IPS DF 6.9 (cell line): Measurements from ENCODE around the gene OR10J4.

ENCODE experiments used
- DNase-seq: peaks from one replicate; pipeline ENCODE4 v3.0.0-alpha.2; 2013; ENCODE audit warnings: low read depth, low spot score
- H3K27ac ChIP-seq: one replicate; pipeline ENCODE4 v1.5.1; 2013; ENCODE audit warnings: low read length, control low read depth
- H3K27me3 ChIP-seq: 2 replicates; pipeline ENCODE4 v1.6.1; 2013; ENCODE audit warnings: mild to moderate bottlenecking, low read length; ENCODE audit not compliant: control insufficient read depth, insufficient read depth
- H3K36me3 ChIP-seq: 2 replicates; pipeline ENCODE4 v1.6.1; 2013; ENCODE audit warnings: low read length; ENCODE audit not compliant: control insufficient read depth, insufficient read depth
- H3K4me1 ChIP-seq: 2 replicates; pipeline ENCODE4 v1.6.1; 2013; ENCODE audit warnings: low read length; ENCODE audit not compliant: control insufficient read depth, insufficient read depth
- H3K4me3 ChIP-seq: 2 replicates; pipeline ENCODE4 v1.5.1; 2013; ENCODE audit warnings: mild to moderate bottlenecking, low read length
- H3K9me3 ChIP-seq: 2 replicates; pipeline ENCODE4 v1.6.1; 2013; ENCODE audit warnings: low read length, inconsistent platforms; ENCODE audit not compliant: control insufficient read depth, insufficient read depth
- WGBS: extraction: QIAGEN DNeasy Blood & Tissue Kit; methylation state at CpG from one replicate; pipeline ENCODE4 v1.1.7; 2013; ENCODE audit warnings: mixed read lengths, missing lambda C conversion rate; ENCODE audit not compliant: insufficient read length, insufficient coverage; 5-methylcytosine and 5-hydroxymethylcytosine counted together

OR10J4 gene

DNA sequence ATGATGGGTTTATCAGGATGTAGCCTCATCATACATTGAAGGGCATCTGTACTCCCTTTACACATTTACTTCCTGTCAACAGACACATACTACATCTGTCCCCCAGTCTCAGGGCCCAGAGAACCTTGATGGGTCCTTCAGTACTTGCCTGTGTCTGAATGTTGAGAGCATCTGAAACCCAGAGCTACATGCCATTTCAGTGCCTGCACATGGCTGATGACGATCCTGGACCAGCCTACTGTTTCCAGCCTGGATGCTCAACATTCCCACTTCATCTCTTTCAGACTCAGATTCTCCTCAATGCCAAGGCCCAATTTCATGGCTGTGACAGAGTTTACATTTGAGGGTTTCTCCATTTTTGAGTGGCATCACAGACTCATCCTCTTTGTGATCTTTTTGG is at the start of gene OR10J4:
Gene OR10J4 (plus strand): TSS at position 301 of the 400 bp plus-strand sequence.
- H3K4me1 ChIP-seq, result no peaks in the 10 kb centered on the region
- H3K9me3 ChIP-seq, result no peaks in the 10 kb centered on the region
- DNase-seq, result no peak
- no peaks in the 10 kb centered on the region for H3K36me3 ChIP-seq
- H3K27me3 ChIP-seq, result no peaks in the 10 kb centered on the region
- WGBS, result no CpG with 5 or more reads among the region's 1 CpG
- H3K27ac ChIP-seq, result no peak within 1 kb of the TSS
- H3K4me3 ChIP-seq, result no peak within 1 kb of the TSS

GRCh38 chr1:159406821-159407220 is 25.2 kb upstream of the OR10J4 start:
- H3K27me3 ChIP-seq, result no peaks in the 10 kb centered on the region
- no peak overlapping the region for H3K4me3 ChIP-seq
- WGBS, result no CpG with 5 or more reads among the region's 2 CpGs
- no peak for DNase-seq
- no peaks in the 10 kb centered on the region for H3K9me3 ChIP-seq
- H3K27ac ChIP-seq, result no peak overlapping the region
- H3K4me1 ChIP-seq, result no peaks in the 10 kb centered on the region
- H3K36me3 ChIP-seq, result no peaks in the 10 kb centered on the region

DNA sequence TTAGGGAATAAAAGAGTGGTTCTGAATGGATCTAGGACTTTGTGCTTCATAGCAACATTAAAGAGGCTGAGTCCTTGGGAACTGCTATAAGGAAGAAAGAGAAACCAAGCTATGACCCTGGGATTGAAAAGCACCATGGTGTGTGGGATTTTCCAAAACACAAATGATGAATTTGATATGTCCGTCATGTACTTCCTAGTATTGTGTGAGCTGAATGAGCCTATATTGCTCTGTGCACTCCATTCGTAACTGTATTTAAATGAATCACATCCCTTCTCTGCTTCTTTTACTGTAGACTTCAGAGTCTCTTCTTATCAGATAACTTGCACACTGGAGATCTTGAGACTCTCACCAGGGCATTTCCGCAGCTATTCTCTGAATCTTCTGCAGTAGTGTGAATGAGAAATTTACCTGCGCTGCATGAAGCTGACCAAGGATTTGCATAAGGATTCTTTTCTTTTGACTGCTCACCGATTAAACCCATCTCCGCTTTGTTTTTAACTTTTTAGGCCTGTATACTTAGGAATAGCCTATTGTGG is 23.1 kb upstream of the OR10J4 start:
- no CpG with 5 or more reads among the region's 6 CpGs for WGBS

DNA sequence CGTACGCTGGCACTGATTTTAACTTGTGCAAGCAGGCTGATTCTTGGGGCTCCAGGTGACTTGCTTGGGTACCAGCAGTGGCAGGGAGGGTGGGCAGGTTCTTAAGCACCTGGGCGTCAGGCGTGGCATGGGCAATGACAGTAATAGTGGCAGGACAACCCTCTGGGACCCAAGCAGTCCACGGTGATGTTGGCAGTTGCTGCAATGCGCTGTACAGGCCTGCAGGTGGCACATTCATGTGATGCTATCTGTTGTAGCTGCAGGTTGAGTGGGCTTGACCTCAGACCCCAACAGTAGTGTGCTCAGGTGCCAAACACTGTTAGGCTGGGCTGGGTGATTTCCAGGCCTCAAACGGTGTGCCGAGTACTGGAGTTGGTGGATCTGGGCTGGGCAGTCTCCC is 10.2 kb upstream of the OR10J4 start:
- no peaks in the 10 kb centered on the region for H3K27me3 ChIP-seq
- no peak overlapping the region for H3K4me3 ChIP-seq
- no peak overlapping the region for H3K27ac ChIP-seq
- no peaks in the 10 kb centered on the region for H3K4me1 ChIP-seq
- H3K36me3 ChIP-seq, result no peaks in the 10 kb centered on the region
- no CpG with 5 or more reads among the region's 8 CpGs for WGBS
- DNase-seq, result peak; percentile 39
- H3K9me3 ChIP-seq, result no peaks in the 10 kb centered on the region

More for the DNA sequence above, 23.1 kb upstream of the OR10J4 start:
- DNase-seq, result no peak
- no peak overlapping the region for H3K4me3 ChIP-seq
- H3K27me3 ChIP-seq, result no peaks in the 10 kb centered on the region
- no peaks in the 10 kb centered on the region for H3K4me1 ChIP-seq
- no peaks in the 10 kb centered on the region for H3K36me3 ChIP-seq
- H3K9me3 ChIP-seq, result no peaks in the 10 kb centered on the region
- no peak overlapping the region for H3K27ac ChIP-seq

DNA sequence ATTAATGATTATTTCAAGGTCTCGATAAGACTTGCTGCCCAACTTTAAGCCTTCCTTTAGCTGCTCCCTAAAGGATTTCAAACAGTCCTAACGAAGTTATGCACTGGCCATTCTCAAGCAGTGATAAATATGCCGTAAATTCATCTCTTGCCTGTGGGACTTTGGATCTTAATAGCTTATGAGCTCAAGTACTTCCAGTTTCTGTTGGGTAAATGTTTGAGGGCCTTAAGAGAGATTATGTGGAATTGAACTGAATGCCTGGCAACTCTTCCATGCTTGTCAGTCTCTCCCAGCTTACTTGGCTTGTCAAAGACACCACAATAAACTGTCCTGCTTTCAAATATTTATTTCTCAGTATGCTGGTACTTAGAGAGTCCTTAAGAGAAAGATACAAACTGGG is 3.5 kb upstream of the OR10J4 start:
- Histone ChIP-seq H3K4me3 (no peak overlapping the region), H3K36me3 (no peaks in the 10 kb centered on the region), H3K9me3 (no peaks in the 10 kb centered on the region), H3K27me3 (no peaks in the 10 kb centered on the region), H3K4me1 (no peaks in the 10 kb centered on the region), H3K27ac (no peak overlapping the region)
- no peak for DNase-seq
- no CpG with 5 or more reads among the region's 3 CpGs for WGBS

DNA sequence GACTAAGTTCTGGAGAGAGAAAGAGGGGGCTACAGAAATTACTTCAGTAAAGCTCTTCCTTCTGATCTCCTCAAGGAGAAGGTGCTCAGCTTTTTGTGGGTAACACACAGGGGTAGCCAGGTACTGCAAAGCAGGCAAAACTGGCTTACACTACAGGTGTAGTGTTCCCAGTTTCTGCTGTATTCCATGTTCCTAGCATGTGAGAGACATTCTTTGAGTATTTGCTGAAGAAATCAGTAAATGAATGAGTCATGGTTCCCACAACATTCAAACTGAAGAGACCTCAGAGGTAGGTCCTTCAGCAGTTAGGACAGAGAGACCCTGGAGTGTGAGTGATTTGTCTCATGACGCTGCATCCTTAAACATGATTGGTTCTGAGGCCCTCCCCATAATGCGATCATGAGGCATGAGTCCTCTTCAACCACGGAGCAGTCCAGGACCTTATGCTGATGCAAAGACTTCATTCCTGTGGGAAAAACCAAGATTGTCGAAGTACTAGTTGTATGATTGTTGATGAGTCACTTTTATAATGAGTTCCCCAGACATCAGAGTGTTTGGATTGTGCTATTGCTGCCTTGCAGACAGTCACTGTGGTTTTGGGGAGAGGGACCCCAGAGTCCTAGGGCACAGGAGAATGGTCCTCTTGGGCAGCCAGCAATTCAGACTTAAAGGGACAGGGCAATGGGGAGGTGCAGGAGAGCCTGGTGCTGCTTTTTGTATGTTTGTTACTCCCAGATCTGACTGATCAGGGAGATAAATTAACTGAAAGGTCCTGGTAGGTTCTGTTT is 2.7 kb upstream of the OR10J4 start:
- no peak overlapping the region for H3K4me3 ChIP-seq
- no peak overlapping the region for H3K27ac ChIP-seq
- H3K4me1 ChIP-seq, result no peaks in the 10 kb centered on the region
- no peaks in the 10 kb centered on the region for H3K9me3 ChIP-seq
- WGBS, result no CpG with 5 or more reads among the region's 4 CpGs
- DNase-seq, result no peak
- no peaks in the 10 kb centered on the region for H3K27me3 ChIP-seq
- H3K36me3 ChIP-seq, result no peaks in the 10 kb centered on the region

- Histone ChIP-seq H3K9me3 (no peaks in the 10 kb centered on the region), H3K4me1 (no peaks in the 10 kb centered on the region), H3K36me3 (no peaks in the 10 kb centered on the region), H3K27ac (no peak overlapping the region), H3K4me3 (no peak overlapping the region), H3K27me3 (no peaks in the 10 kb centered on the region)
- WGBS, result no CpG with 5 or more reads among the region's 6 CpGs
- no peak for DNase-seq
Measured at GRCh38 chr1:159430985-159431384, 1.0 kb upstream of the OR10J4 start.

DNA sequence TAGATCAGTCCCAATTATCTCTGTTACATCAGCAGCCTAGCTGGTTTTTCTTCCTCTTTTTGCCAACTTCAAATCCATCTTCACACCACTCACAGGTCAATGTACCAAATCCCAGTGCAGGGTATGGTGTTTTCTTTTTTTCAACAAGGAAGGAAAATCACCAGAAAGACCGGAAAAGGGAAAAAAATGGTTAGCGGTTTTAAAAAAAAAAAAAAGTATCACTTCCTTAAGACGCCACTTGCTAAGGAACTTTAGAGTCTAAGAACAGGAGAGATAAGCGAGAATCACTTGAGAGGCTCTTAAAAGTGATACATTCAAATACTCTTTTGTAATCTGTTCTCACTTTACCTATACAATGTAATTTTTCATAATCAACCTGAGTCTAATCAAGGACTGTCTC is 4.5 kb downstream of the OR10J4 start:
- H3K27me3 ChIP-seq, result no peaks in the 10 kb centered on the region
- no peak for DNase-seq
- H3K4me1 ChIP-seq, result no peaks in the 10 kb centered on the region
- no peak overlapping the region for H3K27ac ChIP-seq
- no peaks in the 10 kb centered on the region for H3K9me3 ChIP-seq
- no peaks in the 10 kb centered on the region for H3K36me3 ChIP-seq
- H3K4me3 ChIP-seq, result no peak overlapping the region
- no CpG with 5 or more reads among the region's 4 CpGs for WGBS

- Histone ChIP-seq H3K9me3 (no peaks in the 10 kb centered on the region), H3K36me3 (no peaks in the 10 kb centered on the region), H3K4me1 (no peaks in the 10 kb centered on the region), H3K4me3 (no peak within 1 kb of the TSS), H3K27me3 (no peaks in the 10 kb centered on the region), H3K27ac (no peak within 1 kb of the TSS)
- DNase-seq, result no peak
Measured at GRCh38 chr1:159439422-159439821, 7.4 kb downstream of the OR10J4 start, which contains the start of gene OR10J1. OR10J1 (plus strand) TSS chr1:159439722; CDS start chr1:159439792, 70 bp downstream.

- no peak overlapping the region for H3K27ac ChIP-seq
- no peaks in the 10 kb centered on the region for H3K4me1 ChIP-seq
- H3K27me3 ChIP-seq, result no peaks in the 10 kb centered on the region
- DNase-seq, result no peak
- H3K36me3 ChIP-seq, result no peaks in the 10 kb centered on the region
- H3K4me3 ChIP-seq, result no peak overlapping the region
- no peaks in the 10 kb centered on the region for H3K9me3 ChIP-seq
Measured at GRCh38 chr1:159441360-159441759, 9.4 kb downstream of the OR10J4 start.

- no peak for DNase-seq
Measured at GRCh38 chr1:159442428-159442827, 10.4 kb downstream of the OR10J4 start.

More at GRCh38 chr1:159442428-159442827, 10.4 kb downstream of the OR10J4 start:
- H3K9me3 ChIP-seq, result no peaks in the 10 kb centered on the region
- H3K27me3 ChIP-seq, result no peaks in the 10 kb centered on the region
- WGBS, result no CpG with 5 or more reads among the region's 2 CpGs
- H3K4me3 ChIP-seq, result no peak overlapping the region
- H3K36me3 ChIP-seq, result no peaks in the 10 kb centered on the region
- H3K27ac ChIP-seq, result no peak overlapping the region
- no peaks in the 10 kb centered on the region for H3K4me1 ChIP-seq
